Spleen (tissue), 11 donors: ENCODE data around the gene SLC25A47. TPM values are rescaled to one million over a fixed set of nuclear protein-coding genes. Genes with fewer than 3 reads are reported as not detected.
"Not testable (repeated sequence)": the region's sequence is repeated elsewhere in the genome, so short reads cannot be mapped to it uniquely, and the experiment has no call there.

Experiments
- DNase-seq: peaks from one replicate; pipeline ENCODE4 v3.0.0-alpha.2; 2020
- H3K27ac ChIP-seq, 8 donors: fragments of 200-600 bp; sonication (generic) in 7 of 8; 1 replicate in 4 of 8; 2 replicates in 4 of 8; pipeline versions ENCODE4 v1.5.0 to v1.8.0; 2016 to 2021; ENCODE audit warnings: inconsistent platforms in 4 of 8, mild to moderate bottlenecking in 4 of 8, moderate library complexity in 1 of 8
- H3K27me3 ChIP-seq, 7 donors: fragments of 200-600 bp; sonication (generic) in 6 of 7; replicated peaks in 1 of 7; 1 replicate in 4 of 7; 2 replicates in 3 of 7; pipeline versions ENCODE4 v1.5.0 to v1.8.0; 2016 to 2021; ENCODE audit warnings: inconsistent platforms in 3 of 7, mild to moderate bottlenecking in 1 of 7
- H3K36me3 ChIP-seq, 6 donors: fragments of 200-600 bp; sonication (generic) in 5 of 6; 1 replicate in 4 of 6; 2 replicates in 2 of 6; pipeline versions ENCODE4 v1.5.0 to v1.8.0; 2016 to 2021; ENCODE audit warnings: inconsistent platforms in 2 of 6
- H3K4me1 ChIP-seq, 6 donors: fragments of 200-600 bp; sonication (generic) in 5 of 6; 1 replicate in 3 of 6; 2 replicates in 3 of 6; pipeline versions ENCODE4 v1.5.0 to v1.8.0; 2016 to 2021; ENCODE audit warnings: inconsistent platforms in 3 of 6
- H3K4me3 ChIP-seq, 8 donors: fragments of 200-600 bp; sonication (generic) in 7 of 8; 1 replicate in 4 of 8; 2 replicates in 4 of 8; pipeline versions ENCODE4 v1.5.0 to v1.8.0; 2016 to 2021; ENCODE audit warnings: inconsistent platforms in 4 of 8, mild to moderate bottlenecking in 4 of 8, moderate library complexity in 2 of 8
- H3K9me3 ChIP-seq, 8 donors: fragments of 200-600 bp; sonication (generic) in 7 of 8; 1 replicate in 4 of 8; 2 replicates in 4 of 8; pipeline versions ENCODE4 v1.5.0 to v1.8.0; 2016 to 2021; ENCODE audit warnings: inconsistent platforms in 4 of 8
- POLR2A ChIP-seq, 3 donors: fragments of 450-650 bp; IDR thresholded peaks; one replicate each; pipeline ENCODE4 v1.5.1; 2017; ENCODE audit warnings: antibody characterized with exemption in 3 of 3, mild to moderate bottlenecking in 1 of 3
- POLR2AphosphoS5 ChIP-seq, 3 donors: sonication (generic); formaldehyde crosslinking; IDR thresholded peaks; one replicate each; pipeline ENCODE4 v1.5.1; 2017; ENCODE audit warnings: antibody characterized with exemption in 3 of 3
- WGBS, 5 donors: extraction: QIAGEN DNeasy Blood & Tissue Kit in 3 of 5; methylation state at CpG; one replicate each; pipeline versions ENCODE4 v1.1.5 to v1.1.7; 2013 to 2018; 5-methylcytosine and 5-hydroxymethylcytosine counted together
- intact Hi-C: fragments of 100-400 bp; cut with DNase I; formaldehyde crosslinking; loops from one replicate; pipeline ENCODE4 v1.15.0; 2023; ENCODE audit warnings: low total_unique reads
- polyA plus RNA-seq, 3 donors: library from polyadenylated mRNA; stranded (reverse); fragments of 200-250 nt; gene quantifications; one replicate each; pipeline ENCODE4 v1.2.1, GENCODE V29; 2013
- total RNA-seq, 7 donors: library from RNA; depleted of rRNA in 3 of 7; stranded (reverse); fragments of >200 nt in 3 of 7; fragmentation: NEBNext Ultra II Directional in 4 of 7; extraction: Animal tissue kit (Norgen Biotek cat#: 25700) in 4 of 7; gene quantifications; one replicate each; pipeline versions ENCODE4 v1.1.0 to v1.2.1, GENCODE V29; 2016 to 2021
- TF ChIP-seq, protein P1 (sequence below), 11 experiments: fragments of 200-600 bp in 7 of 11; fragments of 450-650 bp in 4 of 11; sonication (generic) in 4 of 11; IDR thresholded peaks in 8 of 11; conservative IDR thresholded peaks in 3 of 11; 1 replicate in 7 of 11; 2 replicates in 4 of 11; pipeline versions ENCODE4 v1.4.0 to v1.8.0; 2016 to 2021; ENCODE audit warnings: antibody characterized with exemption in 11 of 11, inconsistent platforms in 4 of 11, mild to moderate bottlenecking in 1 of 11
- donor health status: healthy with polysubstance abuse.
- donor health status: DM: no; HTN: no; CAD: no; lungs with moderate emphysema.
- donor health status: DM: no; HTN: no; CAD: no.
- donor health status: Bipolar disorder and iron deficiency.
- donor health status: healthy.
- donor health status: DM: no; HTN: no; CAD: no.
- donor health status: DM: yes; HTN: yes; CAD: no.

Gene SLC25A47
- total and polyA plus RNA-seq, 10 donors, result 0.03 to 0.11 TPM; not detected in 8

DNA sequence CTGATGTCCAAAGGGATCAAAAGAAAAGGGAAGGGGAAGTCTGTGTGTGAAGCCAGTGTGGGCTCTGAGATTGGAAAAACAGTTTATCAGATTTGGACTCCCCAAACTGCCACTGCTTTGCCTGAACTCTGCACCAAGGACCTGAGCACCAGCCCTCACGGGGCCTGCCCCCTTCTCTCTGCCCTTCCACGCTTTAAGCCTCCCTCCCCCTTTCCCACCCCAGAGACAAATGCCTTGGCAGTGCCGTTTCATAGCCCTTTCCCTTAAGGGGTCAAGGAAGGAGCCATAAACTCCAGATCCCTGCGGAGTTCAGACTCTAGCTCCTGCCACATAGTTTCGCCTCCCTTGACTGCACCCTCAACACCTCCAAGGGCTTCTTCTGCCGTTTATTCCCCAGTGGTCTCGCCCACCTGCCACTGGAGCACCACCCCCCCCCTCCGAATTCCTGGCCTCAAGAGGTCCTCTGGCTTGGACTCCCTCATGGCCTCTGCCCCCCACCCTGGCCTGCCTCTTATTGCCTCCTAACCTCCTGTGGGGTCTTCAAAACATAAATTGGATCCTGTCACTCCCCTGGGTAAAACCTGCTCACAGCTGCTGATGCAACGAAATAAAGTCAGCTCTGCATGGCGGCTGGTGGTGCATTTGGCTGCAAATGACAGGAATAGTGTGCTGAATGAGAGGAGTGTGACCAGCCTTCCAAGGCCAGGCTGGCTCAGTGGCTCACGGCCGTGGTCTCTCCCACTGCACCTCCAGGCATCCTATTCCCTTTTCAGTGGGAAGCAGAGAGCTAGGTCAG, 35.7 kb upstream of the SLC25A47 start:
- no peak overlapping the region for H3K4me3 ChIP-seq
- TF ChIP-seq, protein P1, sequence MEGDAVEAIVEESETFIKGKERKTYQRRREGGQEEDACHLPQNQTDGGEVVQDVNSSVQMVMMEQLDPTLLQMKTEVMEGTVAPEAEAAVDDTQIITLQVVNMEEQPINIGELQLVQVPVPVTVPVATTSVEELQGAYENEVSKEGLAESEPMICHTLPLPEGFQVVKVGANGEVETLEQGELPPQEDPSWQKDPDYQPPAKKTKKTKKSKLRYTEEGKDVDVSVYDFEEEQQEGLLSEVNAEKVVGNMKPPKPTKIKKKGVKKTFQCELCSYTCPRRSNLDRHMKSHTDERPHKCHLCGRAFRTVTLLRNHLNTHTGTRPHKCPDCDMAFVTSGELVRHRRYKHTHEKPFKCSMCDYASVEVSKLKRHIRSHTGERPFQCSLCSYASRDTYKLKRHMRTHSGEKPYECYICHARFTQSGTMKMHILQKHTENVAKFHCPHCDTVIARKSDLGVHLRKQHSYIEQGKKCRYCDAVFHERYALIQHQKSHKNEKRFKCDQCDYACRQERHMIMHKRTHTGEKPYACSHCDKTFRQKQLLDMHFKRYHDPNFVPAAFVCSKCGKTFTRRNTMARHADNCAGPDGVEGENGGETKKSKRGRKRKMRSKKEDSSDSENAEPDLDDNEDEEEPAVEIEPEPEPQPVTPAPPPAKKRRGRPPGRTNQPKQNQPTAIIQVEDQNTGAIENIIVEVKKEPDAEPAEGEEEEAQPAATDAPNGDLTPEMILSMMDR (IDR thresholded peaks at IDR 0.05 in 8 of 11, conservative IDR thresholded peaks at IDR 0.05 in 3 of 11), result no peak
- TF ChIP-seq POLR2A (IDR thresholded peaks at IDR 0.05), result no peak
- TF ChIP-seq POLR2AphosphoS5 (IDR thresholded peaks at IDR 0.05), result no peak
- no peak overlapping the region for H3K27ac ChIP-seq
- 81 to 87% (median 84%) methylated on average over 10 to 12 of the region's 12 CpGs for WGBS, 5 donors
- peaks cover 7 to 59% (median 27%) of the 10 kb centered on the region in 6 donors for H3K4me1 ChIP-seq
- H3K27me3 ChIP-seq, result no peaks in the 10 kb centered on the region
- intact Hi-C loops, result loop anchor here (10.0 kb wide), 1 partner anchor 87 kb away; the partner anchor contains the start of gene WDR25
- H3K36me3 ChIP-seq, result peaks cover 0 to 29% (median 7%) of the 10 kb centered on the region in 6 donors
- DNase-seq, result no peak
- no peaks in the 10 kb centered on the region for H3K9me3 ChIP-seq

DNA sequence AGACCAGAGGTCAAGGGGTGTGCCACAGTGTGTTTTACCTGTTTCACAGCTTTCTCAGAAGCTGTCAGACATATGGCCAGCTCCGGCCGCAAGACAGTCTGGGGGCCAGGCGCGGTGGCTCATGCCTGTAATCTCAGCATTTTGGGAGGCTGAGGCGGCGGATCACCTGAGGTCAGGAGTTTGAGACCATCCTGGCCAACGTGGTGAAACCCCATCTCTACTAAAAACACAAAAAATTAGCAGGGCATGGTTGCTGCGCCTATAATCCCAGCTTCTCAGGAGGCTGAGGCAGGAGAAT, 35.2 kb upstream of the SLC25A47 start:
- not testable (repeated sequence) for H3K27me3 ChIP-seq, H3K9me3 ChIP-seq, H3K27ac ChIP-seq, DNase-seq, H3K4me3 ChIP-seq
- intact Hi-C loops, result loop anchor here (10.0 kb wide), 1 partner anchor 87 kb away; the partner anchor contains the start of gene WDR25
- WGBS, 5 donors, result 77 to 96% (median 94%) methylated on average over 4 to 8 of the region's 8 CpGs
- H3K4me1 ChIP-seq, result peaks cover 7 to 55% (median 27%) of the 10 kb centered on the region in 6 donors
- H3K36me3 ChIP-seq, result peaks cover 0 to 28% (median 10%) of the 10 kb centered on the region in 6 donors

DNA sequence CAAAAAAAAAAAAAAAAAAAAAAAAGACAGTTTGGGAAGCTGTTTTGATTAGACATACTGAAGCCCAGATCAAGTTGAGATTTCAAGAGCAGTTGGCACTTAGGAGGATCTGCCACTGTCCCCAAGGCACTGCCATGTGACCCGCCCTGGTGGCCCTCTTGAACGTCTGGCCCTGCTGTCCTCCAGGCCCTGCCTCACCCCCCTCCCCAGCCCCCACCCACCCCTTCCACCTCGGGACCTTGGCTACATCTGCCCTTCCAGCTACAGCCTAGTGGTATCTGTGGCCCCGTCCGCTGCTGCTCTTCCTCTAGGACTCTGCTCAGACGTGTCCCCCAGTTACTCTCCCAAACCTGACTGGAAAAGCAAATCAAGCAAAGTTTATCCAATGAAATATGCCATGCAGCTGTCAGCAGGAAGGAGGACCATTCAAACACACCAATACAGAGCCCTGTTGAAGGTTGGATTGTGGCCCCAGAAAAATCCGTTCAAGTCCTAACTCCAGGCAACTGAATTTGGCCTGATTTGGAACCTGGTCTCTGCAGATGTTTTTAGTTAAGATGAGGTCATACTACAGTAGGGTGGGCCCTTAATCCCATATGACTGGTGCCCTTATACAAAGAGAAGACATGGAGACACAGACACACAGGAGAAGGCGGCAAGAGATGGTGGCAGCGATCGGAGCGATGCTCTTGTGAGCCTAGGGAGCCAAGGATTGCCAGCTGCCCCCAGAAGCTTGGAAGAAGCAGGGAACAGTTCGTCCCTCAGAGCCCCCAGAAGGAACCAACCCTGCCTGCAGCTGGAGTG, 34.6 kb upstream of the SLC25A47 start:
- Histone ChIP-seq H3K4me3 (no peak overlapping the region), H3K27ac (no peak overlapping the region), H3K4me1 (peaks cover 7 to 58% (median 27%) of the 10 kb centered on the region in 6 donors), H3K27me3 (no peaks in the 10 kb centered on the region), H3K36me3 (peaks cover 0 to 22% (median 10%) of the 10 kb centered on the region in 6 donors), H3K9me3 (no peaks in the 10 kb centered on the region)
- TF ChIP-seq, protein P1 (IDR thresholded peaks at IDR 0.05 in 8 of 11, conservative IDR thresholded peaks at IDR 0.05 in 3 of 11), result no peak
- no peak for TF ChIP-seq POLR2A (IDR thresholded peaks at IDR 0.05)
- intact Hi-C loops, result loop anchor here (10.0 kb wide), 1 partner anchor 86 kb away; the partner anchor contains the start of gene WDR25
- WGBS, 5 donors, result 80 to 90% (median 84%) methylated on average over 12 of the region's 12 CpGs
- DNase-seq, result peak; percentile 47

DNA sequence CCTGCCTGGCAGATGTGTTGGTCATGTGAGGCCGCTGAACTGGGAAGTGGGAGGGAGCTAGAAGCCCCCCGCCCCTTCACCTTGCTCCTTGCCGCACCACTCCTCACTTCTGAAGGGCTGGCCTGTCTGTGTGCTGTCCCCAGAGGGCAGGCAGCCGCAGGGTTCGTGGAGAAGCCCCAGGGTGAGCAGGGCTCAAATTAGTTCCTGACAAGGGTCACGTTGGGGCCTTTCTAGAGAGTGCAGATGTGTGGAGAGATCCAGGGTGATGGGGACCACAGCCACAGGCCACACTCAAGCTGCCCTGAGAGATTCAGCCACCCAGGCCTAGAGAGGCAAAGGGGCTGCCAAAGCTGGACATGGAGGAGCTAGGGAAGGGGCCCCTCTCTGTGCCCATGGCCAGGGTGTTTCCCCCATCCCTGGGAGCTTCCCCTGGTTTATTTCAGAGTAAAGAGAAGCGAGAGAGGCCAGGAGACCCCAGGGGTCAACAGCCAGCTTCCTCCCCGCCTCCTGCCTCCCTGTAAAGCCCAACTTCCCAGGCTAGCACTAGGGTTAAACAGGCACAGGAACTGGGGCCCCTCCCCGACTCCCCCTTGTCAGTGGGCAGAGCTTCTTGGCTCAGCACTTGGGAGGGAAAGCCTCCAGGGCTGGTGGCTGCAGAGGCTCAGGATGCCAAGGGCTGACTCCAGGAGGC, 33.1 kb upstream of the SLC25A47 start:
- DNase-seq, result peak; percentile 57
- Histone ChIP-seq H3K9me3 (no peaks in the 10 kb centered on the region), H3K4me1 (peaks cover 7 to 59% (median 24%) of the 10 kb centered on the region in 6 donors), H3K4me3 (no peak overlapping the region), H3K27ac (peak overlapping the region in 2 of 8 donors; percentile 21 to 51), H3K36me3 (peaks cover 0 to 22% (median 10%) of the 10 kb centered on the region in 6 donors), H3K27me3 (no peaks in the 10 kb centered on the region)
- intact Hi-C loops, result loop anchor here (10.0 kb wide), 1 partner anchor 85 kb away; the partner anchor contains the start of gene WDR25
- TF ChIP-seq, protein P1 (IDR thresholded peaks at IDR 0.05 in 8 of 11, conservative IDR thresholded peaks at IDR 0.05 in 3 of 11), result no peak
- no peak for TF ChIP-seq POLR2A (IDR thresholded peaks at IDR 0.05)
- 48 to 73% (median 57%) methylated on average over 7 to 9 of the region's 9 CpGs for WGBS, 5 donors
